ENCODE measurements around the gene ZBTB12. TPM values are rescaled to one million over a fixed set of nuclear protein-coding genes. Genes with fewer than 3 reads are reported as not detected.
A peak's percentile ranks its signal among the peaks of the same experiment; 100 is the strongest.
"Not testable (repeated sequence)": the region's sequence is repeated elsewhere in the genome, so short reads cannot be mapped to it uniquely, and the experiment has no call there.

Gene ZBTB12
- total and polyA plus RNA-seq, 2 of the 13 experiments (the other 11 are each of a cell fraction or from before 2014, with no cell fraction given), result 4.8 to 6.0 TPM

DNA sequence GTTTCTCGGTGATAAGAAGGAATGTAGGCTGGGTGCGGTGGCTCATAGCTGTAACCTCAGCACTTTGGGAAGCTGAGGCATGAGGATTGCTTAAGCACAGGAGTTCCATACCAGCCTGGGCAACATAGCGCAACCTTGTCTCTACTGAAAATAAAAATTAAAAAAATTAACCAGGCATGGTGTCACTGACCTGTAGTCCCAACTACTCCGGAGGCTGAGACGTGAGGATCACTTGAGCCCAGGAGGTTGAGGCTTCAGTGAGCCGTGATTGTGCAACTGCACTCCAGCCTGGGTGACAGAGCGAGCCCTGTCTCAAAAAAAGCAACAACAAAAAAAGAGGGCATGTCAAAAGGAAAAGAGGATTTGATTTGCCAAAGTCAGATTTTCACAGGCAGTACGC is 43.2 kb downstream of the ZBTB12 start:
- Histone ChIP-seq H3K27ac (ENCODE audit: extremely low read length, insufficient read depth, low read length) (no peak overlapping the region), H3K36me3 (replicated peaks in 1 of 2; ENCODE audit: control insufficient read depth in 1 of 2, insufficient read depth in 2 of 2, low read length in 2 of 2) (peaks cover 8 to 33% of the 10 kb centered on the region in 2 experiments; a peak in 4 of 5 replicates), H4K20me1 (ENCODE audit: insufficient read depth, low read length) (no peaks in the 10 kb centered on the region), H3K9me3 (ENCODE audit: low read length) (no peaks in the 10 kb centered on the region), H2AFZ (ENCODE audit: low read length) (no peak overlapping the region), H3K4me3 (replicated peaks in 1 of 3; ENCODE audit: insufficient read depth in 1 of 3, low read depth in 2 of 3, low read length in 3 of 3) (no peak overlapping the region), H3K4me1 (ENCODE audit: insufficient read depth, low read length) (peaks cover 38% of the 10 kb centered on the region), H3K9ac (ENCODE audit: insufficient read depth, low read depth, low read length) (no peak overlapping the region), H3K27me3 (ENCODE audit: control insufficient read depth in 1 of 2, insufficient read depth in 2 of 2, low read length in 2 of 2) (no peaks in the 10 kb centered on the region; a peak in 1 of 5 replicates), H3K79me2 (ENCODE audit: insufficient read depth, low read length) (peaks cover 25% of the 10 kb centered on the region), H3K4me2 (ENCODE audit: low read depth, low read length) (no peak overlapping the region)
- in situ Hi-C loops (cut with HindIII; ENCODE audit: extremely low pct_ligation_motif_present, low pct_unique_long_range_greater_than_20kb) (no loop called here), intact Hi-C loops (cut with micrococcal nuclease; ENCODE audit: unreplicated experiment) (no loop called here)
- no TSS peak for BruUV-seq (replicated peaks)
- ChIA-PET CTCF (ENCODE audit: low intra/inter-chr PET ratio, low total read pairs) (no interaction called here), POLR2A (interaction anchor here (0.7 to 4.1 kb wide), 3 partner anchors 14 to 31 kb away, joined by 3 to 27 read pairs (median 4); partner anchors contain the start of gene HSPA1B)
- FAIRE-seq (no peak), DNase-seq (ENCODE audit: low spot score) (no peak), ATAC-seq (no peak)
- TF ChIP-seq KMT2A (CRISPR knock-in tag; IDR thresholded peaks at IDR 0.05), result no peak
- TF ChIP-seq CEBPB (IDR thresholded peaks at IDR 0.05; ENCODE audit: borderline replicate concordance, low read depth, low read length), result peak; percentile 53; the same call in 1 of the 2 replicates
- WGBS (ENCODE audit: low lambda C conversion rate), result 96% methylated on average over 8 of the region's 8 CpGs

DNA sequence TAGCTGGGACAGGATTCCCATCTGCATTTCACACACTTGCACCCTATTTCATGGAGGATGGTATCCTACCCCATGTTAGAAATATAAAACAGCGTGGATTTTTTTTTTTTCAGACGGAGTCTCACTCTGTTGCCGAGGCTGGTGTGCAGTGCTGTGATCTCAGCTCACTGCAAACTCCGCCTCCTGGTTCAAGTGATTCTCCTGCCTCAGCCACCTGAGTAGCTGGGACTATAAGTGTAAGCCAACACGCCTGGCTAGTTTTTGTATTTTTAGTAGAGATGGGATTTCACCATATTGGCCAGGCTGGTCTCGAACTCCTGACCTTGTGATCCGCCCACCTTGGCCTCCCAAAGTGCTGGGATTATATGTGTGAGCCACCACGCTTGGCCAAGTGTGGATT is 44.1 kb downstream of the ZBTB12 start:
- H3K9me3 ChIP-seq (ENCODE audit: low read length); CTCF ChIA-PET (ENCODE audit: low intra/inter-chr PET ratio, low total read pairs); H3K27ac ChIP-seq (ENCODE audit: extremely low read length, insufficient read depth, low read length); H3K4me2 ChIP-seq (ENCODE audit: low read depth, low read length); H4K20me1 ChIP-seq (ENCODE audit: insufficient read depth, low read length); intact Hi-C loops (cut with micrococcal nuclease; ENCODE audit: unreplicated experiment); H3K9ac ChIP-seq (ENCODE audit: insufficient read depth, low read depth, low read length); FAIRE-seq; ATAC-seq; H3K27me3 ChIP-seq (ENCODE audit: control insufficient read depth in 1 of 2, insufficient read depth in 2 of 2, low read length in 2 of 2); H2AFZ ChIP-seq (ENCODE audit: low read length); DNase-seq (ENCODE audit: low spot score); BruUV-seq (replicated peaks); in situ Hi-C loops (cut with HindIII; ENCODE audit: extremely low pct_ligation_motif_present, low pct_unique_long_range_greater_than_20kb); H3K4me3 ChIP-seq (replicated peaks in 1 of 3; ENCODE audit: insufficient read depth in 1 of 3, low read depth in 2 of 3, low read length in 3 of 3): not testable (repeated sequence)
- Histone ChIP-seq H3K79me2 (ENCODE audit: insufficient read depth, low read length) (peaks cover 24% of the 10 kb centered on the region), H3K4me1 (ENCODE audit: insufficient read depth, low read length) (peaks cover 37% of the 10 kb centered on the region), H3K36me3 (replicated peaks in 1 of 2; ENCODE audit: control insufficient read depth in 1 of 2, insufficient read depth in 2 of 2, low read length in 2 of 2) (peaks cover 8 to 33% of the 10 kb centered on the region in 2 experiments; a peak in 4 of 5 replicates)
- WGBS (ENCODE audit: low lambda C conversion rate), result 94% methylated on average over 8 of the region's 8 CpGs
- POLR2A ChIA-PET, result interaction anchor here (1.2 to 4.1 kb wide), 3 partner anchors 8 to 62 kb away, joined by 4 to 27 read pairs (median 4); partner anchors contain the start of gene VARS1

Data from HepG2 (cell line).